ENCODE measurements around the gene B3GNT8. TPM values are rescaled to one million over a fixed set of nuclear protein-coding genes. Genes with fewer than 3 reads are reported as not detected.

The B3GNT8 gene
- total and polyA plus RNA-seq, 2 of the 8 experiments (the other 6 are each of a cell fraction or from before 2014, with no cell fraction given): 0.67 to 0.86 TPM

GRCh38 chr19:41425174-41426115, 1.7 kb downstream of the B3GNT8 start:
- Histone ChIP-seq H3K23me2 (ENCODE audit: low read depth, low read length) (peaks cover 10% of the 10 kb centered on the region), H4K91ac (replicated peaks; ENCODE audit: insufficient read length, low read length) (no peak overlapping the region), H3K23ac (ENCODE audit: insufficient read length) (no peak overlapping the region), H3K14ac (ENCODE audit: insufficient read length) (no peak overlapping the region), H2AK5ac (ENCODE audit: low read depth, low read length) (no peak overlapping the region), H3K27ac (ENCODE audit: low read depth, low read length) (no peak overlapping the region), H3K4me1 (replicated peaks in 1 of 4; ENCODE audit: control insufficient read depth in 3 of 4, insufficient read depth in 4 of 4, low read length in 3 of 4) (peaks cover 0 to 18% (median 4%) of the 10 kb centered on the region in 4 experiments; a peak in 5 of 7 replicates), H3K27me3 (replicated peaks in 1 of 4; ENCODE audit: control insufficient read depth in 3 of 4, extremely low read depth in 1 of 4, insufficient read depth in 3 of 4, low read length in 3 of 4) (no peaks in the 10 kb centered on the region), H2AFZ (ENCODE audit: low read length) (no peak overlapping the region), H3K36me3 (ENCODE audit: control insufficient read depth in 2 of 4, insufficient read depth in 4 of 4, low read length in 3 of 4) (peaks cover 0 to 3% (median 2%) of the 10 kb centered on the region in 4 experiments; a peak in 3 of 8 replicates), H3K18ac (ENCODE audit: extremely low read depth, low read length) (no peak overlapping the region), H3K79me2 (ENCODE audit: control insufficient read depth in 1 of 2, insufficient read depth in 2 of 2, low read length in 2 of 2) (no peaks in the 10 kb centered on the region), H2BK12ac (ENCODE audit: low read depth, low read length) (no peak overlapping the region), H4K20me1 (replicated peaks in 1 of 2; ENCODE audit: control insufficient read depth in 1 of 2, insufficient read depth in 2 of 2, low read length in 2 of 2) (no peaks in the 10 kb centered on the region), H2BK5ac (ENCODE audit: low read depth, low read length) (no peak overlapping the region), H3K9ac (replicated peaks in 1 of 4; ENCODE audit: extremely low read depth in 1 of 4, low read depth in 3 of 4, low read length in 3 of 4) (no peak overlapping the region), H3K4ac (replicated peaks; ENCODE audit: insufficient read length, low read depth, low read length) (no peak overlapping the region), H3K56ac (replicated peaks; ENCODE audit: insufficient read length, low read depth, low read length) (no peak overlapping the region), H3K79me1 (ENCODE audit: low read depth, low read length) (no peaks in the 10 kb centered on the region), H3K4me3 (ENCODE audit: extremely low read depth in 1 of 4, insufficient read depth in 2 of 4, low read depth in 3 of 4, low read length in 4 of 4) (no peak overlapping the region), H2BK15ac (ENCODE audit: low read length) (no peak overlapping the region), H3K4me2 (ENCODE audit: insufficient read depth in 1 of 2, low read depth in 2 of 2, low read length in 2 of 2) (no peak overlapping the region), H4K8ac (ENCODE audit: extremely low read depth, insufficient read depth, low read length) (no peak overlapping the region; the same call in 1 of the 2 replicates), H4K5ac (ENCODE audit: insufficient read length, low read depth, low read length) (no peak overlapping the region), H2BK20ac (ENCODE audit: low read length) (no peak overlapping the region), H2BK120ac (replicated peaks; ENCODE audit: low read depth, low read length) (no peak overlapping the region), H3K9me3 (ENCODE audit: insufficient read depth in 2 of 2, low read depth in 1 of 2, low read length in 1 of 2) (no peaks in the 10 kb centered on the region)
- FAIRE-seq (no peak), DNase-seq (ENCODE audit: low read depth in 1 of 2, low spot score in 2 of 2) (no peak)
- CTCF ChIA-PET (ENCODE audit: partially characterized antibody): interaction anchor here (1.4 to 3.8 kb wide), 4 partner anchors 10 to 145 kb away, joined by 3 to 34 read pairs (median 4); partner anchors contain the start of gene DMAC2
- 88% methylated on average over 22 of the region's 28 CpGs; no CpG with 5 or more reads in 1 of the 2 experiments for WGBS, 2 experiments (ENCODE audit: extremely low coverage in 1 of 2, insufficient coverage in 1 of 2, insufficient read length in 1 of 2, insufficient replicate concordance in 2 of 2, low coverage in 1 of 2, low lambda C conversion rate in 2 of 2, missing lambda C conversion rate in 1 of 2)
- TF ChIP-seq FOSL1 (IDR thresholded peaks at IDR 0.05; ENCODE audit: insufficient read depth, low read depth, low read length) (no peak), SIN3A (conservative IDR thresholded peaks at IDR 0.05 in 1 of 2, IDR thresholded peaks at IDR 0.05 in 1 of 2; ENCODE audit: low read depth in 1 of 2, low read length in 2 of 2) (no peak), HDAC6 (IDR thresholded peaks at IDR 0.05; ENCODE audit: low read depth, low read length) (no peak), KDM1A (IDR thresholded peaks at IDR 0.05; ENCODE audit: borderline replicate concordance, low read length) (no peak)
- TF ChIP-seq, protein P1, sequence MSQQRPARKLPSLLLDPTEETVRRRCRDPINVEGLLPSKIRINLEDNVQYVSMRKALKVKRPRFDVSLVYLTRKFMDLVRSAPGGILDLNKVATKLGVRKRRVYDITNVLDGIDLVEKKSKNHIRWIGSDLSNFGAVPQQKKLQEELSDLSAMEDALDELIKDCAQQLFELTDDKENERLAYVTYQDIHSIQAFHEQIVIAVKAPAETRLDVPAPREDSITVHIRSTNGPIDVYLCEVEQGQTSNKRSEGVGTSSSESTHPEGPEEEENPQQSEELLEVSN (IDR thresholded peaks at IDR 0.05): no peak
- TF ChIP-seq, protein P2, sequence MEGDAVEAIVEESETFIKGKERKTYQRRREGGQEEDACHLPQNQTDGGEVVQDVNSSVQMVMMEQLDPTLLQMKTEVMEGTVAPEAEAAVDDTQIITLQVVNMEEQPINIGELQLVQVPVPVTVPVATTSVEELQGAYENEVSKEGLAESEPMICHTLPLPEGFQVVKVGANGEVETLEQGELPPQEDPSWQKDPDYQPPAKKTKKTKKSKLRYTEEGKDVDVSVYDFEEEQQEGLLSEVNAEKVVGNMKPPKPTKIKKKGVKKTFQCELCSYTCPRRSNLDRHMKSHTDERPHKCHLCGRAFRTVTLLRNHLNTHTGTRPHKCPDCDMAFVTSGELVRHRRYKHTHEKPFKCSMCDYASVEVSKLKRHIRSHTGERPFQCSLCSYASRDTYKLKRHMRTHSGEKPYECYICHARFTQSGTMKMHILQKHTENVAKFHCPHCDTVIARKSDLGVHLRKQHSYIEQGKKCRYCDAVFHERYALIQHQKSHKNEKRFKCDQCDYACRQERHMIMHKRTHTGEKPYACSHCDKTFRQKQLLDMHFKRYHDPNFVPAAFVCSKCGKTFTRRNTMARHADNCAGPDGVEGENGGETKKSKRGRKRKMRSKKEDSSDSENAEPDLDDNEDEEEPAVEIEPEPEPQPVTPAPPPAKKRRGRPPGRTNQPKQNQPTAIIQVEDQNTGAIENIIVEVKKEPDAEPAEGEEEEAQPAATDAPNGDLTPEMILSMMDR (IDR thresholded peaks at IDR 0.05; ENCODE audit: control extremely low read depth in 1 of 3, insufficient read depth in 1 of 3, low read depth in 1 of 3, low read length in 3 of 3): no peak
- POLR2A ChIA-PET (ENCODE audit: partially characterized antibody): interaction anchor here (1.0 to 5.1 kb wide), 3 partner anchors 12 to 33 kb away, joined by 4 to 87 read pairs (median 5); partner anchors contain the start of gene DMAC2

All from H1 (cell line).